Type B pancreatic cell (in vitro differentiated cells): ENCODE measurements around the gene RXFP1. TPM values are rescaled to one million over a fixed set of nuclear protein-coding genes. Genes with fewer than 3 reads are reported as not detected.

Source experiments
- DNase-seq: peaks from one replicate; pipeline ENCODE4 v3.0.0; 2021; ENCODE audit warnings: mixed read lengths; ENCODE audit not compliant: unreplicated experiment; ENCODE audit errors: extremely low spot score
- H3K27ac Mint-ChIP-seq: 2 replicates; pipeline ENCODE4 v1.8.0; 2021; ENCODE audit warnings: mild to moderate bottlenecking, mixed read lengths
- H3K27me3 Mint-ChIP-seq: 2 replicates; pipeline ENCODE4 v1.8.0; 2021; ENCODE audit warnings: mixed read lengths
- H3K36me3 Mint-ChIP-seq: 2 replicates; pipeline ENCODE4 v1.8.0; 2021; ENCODE audit warnings: mixed read lengths
- H3K4me1 Mint-ChIP-seq: one replicate; pipeline ENCODE4 v1.8.0; 2021; ENCODE audit warnings: mixed read lengths; ENCODE audit not compliant: unreplicated experiment
- H3K4me3 Mint-ChIP-seq: 2 replicates; pipeline ENCODE4 v1.8.0; 2021; ENCODE audit warnings: mild to moderate bottlenecking, mixed read lengths
- H3K9me3 Mint-ChIP-seq: 2 replicates; pipeline ENCODE4 v1.8.0; 2021; ENCODE audit warnings: mixed read lengths
- CTCF ChIP-seq: fragments of 200-600 bp; sonication (generic); conservative IDR thresholded peaks from 2 replicates; pipeline ENCODE4 v1.5.0; 2021; ENCODE audit warnings: antibody characterized with exemption, mild to moderate bottlenecking
- total RNA-seq: library from RNA; stranded (reverse); gene quantifications from 2 replicates; pipeline ENCODE4 v1.2.1, GENCODE V29; 2021; ENCODE audit warnings: low replicate concordance

The RXFP1 gene
- total RNA-seq, 1 donor from 2014 or later = 0.07 TPM

- H3K36me3 Mint-ChIP-seq = no peaks in the 10 kb centered on the region
- H3K4me3 Mint-ChIP-seq = no peak overlapping the region
- no peak for TF ChIP-seq CTCF
- DNase-seq = no peak
- H3K27ac Mint-ChIP-seq = no peak overlapping the region
- H3K9me3 Mint-ChIP-seq = no peaks in the 10 kb centered on the region
- no peaks in the 10 kb centered on the region for H3K27me3 Mint-ChIP-seq
- H3K4me1 Mint-ChIP-seq = no peaks in the 10 kb centered on the region
These were observed 59.5 kb downstream of the RXFP1 start for GRCh38 chr4:158581161-158581560.

GRCh38 chr4:158586881-158587280 lies 65.2 kb downstream of the RXFP1 start:
- H3K9me3 Mint-ChIP-seq = no peaks in the 10 kb centered on the region
- no peak overlapping the region for H3K27ac Mint-ChIP-seq
- no peak for DNase-seq
- H3K4me3 Mint-ChIP-seq = no peak overlapping the region
- H3K27me3 Mint-ChIP-seq = no peaks in the 10 kb centered on the region
- TF ChIP-seq CTCF = no peak
- no peaks in the 10 kb centered on the region for H3K36me3 Mint-ChIP-seq
- no peaks in the 10 kb centered on the region for H3K4me1 Mint-ChIP-seq

DNA sequence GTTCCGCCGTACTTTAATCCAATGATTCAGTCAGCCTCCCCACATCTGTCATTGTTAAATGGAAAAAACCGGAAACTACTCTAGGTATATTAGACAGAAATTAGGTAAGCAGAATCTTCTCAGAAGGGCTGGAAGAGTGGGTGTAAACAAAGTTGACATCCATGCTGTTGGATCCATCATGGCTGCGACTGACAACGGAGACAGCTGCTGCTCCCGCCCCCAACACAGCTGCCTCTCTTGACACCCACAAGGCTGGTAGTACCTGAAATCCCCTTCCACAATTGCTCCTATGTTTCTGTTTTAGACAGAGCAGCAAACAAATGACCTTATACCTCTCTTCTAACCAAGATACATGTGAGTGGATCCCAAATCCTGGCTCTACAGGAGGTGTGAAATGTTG lies 66.6 kb downstream of the RXFP1 start:
- no peak for DNase-seq
- H3K27me3 Mint-ChIP-seq = no peaks in the 10 kb centered on the region
- H3K9me3 Mint-ChIP-seq = no peaks in the 10 kb centered on the region
- no peaks in the 10 kb centered on the region for H3K36me3 Mint-ChIP-seq
- no peaks in the 10 kb centered on the region for H3K4me1 Mint-ChIP-seq
- TF ChIP-seq CTCF = no peak
- H3K27ac Mint-ChIP-seq = no peak overlapping the region
- H3K4me3 Mint-ChIP-seq = no peak overlapping the region

DNA sequence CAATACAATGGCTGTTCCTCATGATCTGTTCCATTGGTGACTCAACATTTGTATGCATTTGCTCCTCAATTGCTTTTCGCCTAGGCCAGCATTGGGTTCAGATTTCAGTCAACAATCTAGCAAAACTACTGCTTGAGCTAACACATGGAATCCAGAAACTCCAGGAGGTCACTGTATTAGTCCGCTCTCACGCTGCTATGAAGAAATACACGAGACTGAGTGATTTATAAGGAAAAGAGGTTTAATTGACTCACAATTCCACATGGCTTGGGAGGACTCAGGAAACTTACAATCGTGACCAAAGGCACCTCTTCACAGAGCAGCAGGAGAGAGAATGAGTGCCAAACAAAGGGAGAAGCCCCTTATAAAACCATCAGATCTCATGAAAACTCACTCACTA lies 67.1 kb downstream of the RXFP1 start:
- H3K27me3 Mint-ChIP-seq = no peaks in the 10 kb centered on the region
- H3K27ac Mint-ChIP-seq = no peak overlapping the region
- H3K9me3 Mint-ChIP-seq = no peaks in the 10 kb centered on the region
- no peak for TF ChIP-seq CTCF
- H3K4me1 Mint-ChIP-seq = no peaks in the 10 kb centered on the region
- DNase-seq = no peak
- no peak overlapping the region for H3K4me3 Mint-ChIP-seq
- H3K36me3 Mint-ChIP-seq = no peaks in the 10 kb centered on the region

- no peak for DNase-seq
- H3K4me3 Mint-ChIP-seq = no peak overlapping the region
- H3K9me3 Mint-ChIP-seq = no peaks in the 10 kb centered on the region
- H3K27ac Mint-ChIP-seq = no peak overlapping the region
- no peaks in the 10 kb centered on the region for H3K4me1 Mint-ChIP-seq
- no peaks in the 10 kb centered on the region for H3K27me3 Mint-ChIP-seq
- no peaks in the 10 kb centered on the region for H3K36me3 Mint-ChIP-seq
- no peak for TF ChIP-seq CTCF
These were observed 68.6 kb downstream of the RXFP1 start for GRCh38 chr4:158590306-158590705.

DNA sequence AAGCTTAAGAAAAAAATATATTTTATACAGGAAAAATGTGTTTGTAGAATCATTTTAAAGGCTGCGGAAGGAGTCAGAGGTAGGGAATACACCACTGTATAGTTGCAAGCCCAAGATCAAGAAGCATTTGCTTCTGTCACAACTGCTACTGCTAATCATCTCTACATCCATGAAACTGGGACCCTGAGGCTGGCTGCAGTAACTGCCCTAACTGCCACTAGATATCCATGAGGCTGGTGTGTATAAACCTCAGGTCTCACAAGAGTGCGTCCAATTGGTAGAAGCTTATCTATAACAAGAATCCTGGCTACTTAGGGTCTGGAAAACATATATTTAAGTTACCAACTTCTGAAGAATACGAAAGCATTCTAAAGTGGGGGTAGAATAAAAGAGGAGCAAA lies 69.1 kb downstream of the RXFP1 start:
- DNase-seq = no peak
- no peaks in the 10 kb centered on the region for H3K4me1 Mint-ChIP-seq

More for the DNA sequence above, 69.1 kb downstream of the RXFP1 start:
- TF ChIP-seq CTCF = no peak
- H3K27me3 Mint-ChIP-seq = no peaks in the 10 kb centered on the region
- H3K27ac Mint-ChIP-seq = no peak overlapping the region
- no peak overlapping the region for H3K4me3 Mint-ChIP-seq
- no peaks in the 10 kb centered on the region for H3K9me3 Mint-ChIP-seq
- no peaks in the 10 kb centered on the region for H3K36me3 Mint-ChIP-seq
